ENCODE data around the gene FAM174B.

Gene FAM174B

DNA sequence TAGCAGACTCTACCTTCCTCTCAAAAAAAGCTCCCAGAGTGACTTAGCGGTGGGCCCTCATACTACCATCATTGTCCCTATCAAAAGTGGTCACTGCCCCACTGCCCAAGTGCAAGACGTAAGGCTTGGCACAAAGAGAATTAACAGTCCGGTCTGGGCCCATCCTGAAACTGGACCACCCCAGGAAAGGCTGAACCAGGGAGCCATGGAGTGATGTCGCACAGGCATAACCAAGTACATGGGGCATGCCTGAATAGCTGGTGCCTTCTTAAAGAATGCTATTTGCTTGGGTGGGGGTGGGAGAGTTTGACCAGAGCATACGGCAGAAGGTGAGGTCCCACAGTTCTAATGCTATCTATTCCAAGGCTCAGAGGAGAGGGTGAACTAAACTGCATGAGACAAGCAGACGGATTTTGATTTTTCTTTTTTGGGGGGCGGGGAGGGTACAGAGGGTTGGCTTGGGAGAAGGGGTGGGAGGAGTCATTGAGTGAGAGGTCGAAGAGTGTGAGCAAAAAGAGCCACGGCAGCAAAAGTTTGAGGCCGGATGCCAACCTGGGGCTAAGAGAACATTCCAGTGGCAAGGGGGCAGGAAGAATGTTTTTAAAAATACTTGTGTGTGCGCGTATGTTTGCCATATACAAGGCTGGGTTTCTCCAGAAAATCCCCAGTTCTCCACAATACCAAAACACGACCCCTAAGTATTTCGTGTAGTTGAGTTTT lies 50.2 kb downstream of the FAM174B start:
- H3K27ac ChIP-seq = no peak overlapping the region
- no peak for DNase-seq (ENCODE audit: low read depth, low spot score)

- no peak for DNase-seq (ENCODE audit: low read depth, low spot score)
- no peak overlapping the region for H3K27ac ChIP-seq
These were observed 51.7 kb downstream of the FAM174B start for GRCh38 chr15:92603743-92604470.

GRCh38 chr15:92603278-92603677 lies 52.3 kb downstream of the FAM174B start:
- DNase-seq (ENCODE audit: low read depth, low spot score) = no peak
- no peak overlapping the region for H3K27ac ChIP-seq

DNA sequence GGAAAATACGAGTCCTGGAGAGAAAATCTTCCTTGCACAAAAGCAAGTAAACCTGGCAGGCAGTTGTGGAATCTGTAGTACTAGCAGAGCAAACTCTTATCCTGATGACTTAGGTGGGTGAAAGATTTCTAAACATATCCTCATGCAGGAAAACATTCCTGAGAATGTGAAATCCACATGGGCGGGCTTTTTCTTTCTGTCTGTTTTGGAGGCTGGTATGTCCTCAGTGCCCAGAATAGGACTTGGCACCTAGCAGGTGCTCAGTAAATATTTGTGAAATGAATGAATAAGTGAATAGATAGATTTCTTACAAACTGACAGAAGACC lies 53.3 kb downstream of the FAM174B start:
- no peak overlapping the region for H3K27ac ChIP-seq
- no peak for DNase-seq (ENCODE audit: low read depth, low spot score)

DNA sequence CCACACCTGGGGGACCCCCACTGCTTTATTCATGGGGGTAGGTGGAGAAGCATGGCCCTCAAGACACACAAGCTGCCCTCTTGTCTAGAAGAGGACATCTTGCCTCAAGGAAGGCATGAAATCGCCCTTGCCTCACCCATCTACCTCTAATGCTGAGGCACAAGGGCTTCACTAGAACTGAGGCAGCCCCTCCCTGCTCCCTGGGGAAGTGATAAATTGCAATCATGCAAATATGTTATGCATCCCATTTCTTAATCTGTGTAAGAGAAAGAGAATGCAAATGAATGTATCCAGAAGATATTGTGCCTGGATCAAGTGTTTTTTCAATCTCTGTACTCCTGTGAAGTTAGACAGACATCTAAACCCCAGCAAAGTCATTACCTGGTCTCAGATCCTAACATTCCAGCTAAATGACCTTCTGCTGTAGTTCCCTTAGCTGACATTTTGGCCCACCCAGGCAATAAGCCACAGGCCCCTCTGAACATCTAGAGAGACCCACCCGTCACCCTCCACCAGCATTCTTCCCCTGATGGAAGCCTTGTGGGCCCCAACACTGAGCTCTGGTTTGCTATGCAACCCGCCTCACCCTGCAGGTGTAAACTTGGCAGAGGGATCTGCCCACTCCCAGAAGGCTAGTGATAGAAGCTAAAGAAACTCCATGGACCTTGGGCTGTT lies 53.8 kb downstream of the FAM174B start:
- no peak for DNase-seq (ENCODE audit: low read depth, low spot score)
- H3K27ac ChIP-seq = no peak overlapping the region

GRCh38 chr15:92600856-92601255 lies 54.7 kb downstream of the FAM174B start:
- no peak overlapping the region for H3K27ac ChIP-seq
- DNase-seq (ENCODE audit: low read depth, low spot score) = no peak

DNA sequence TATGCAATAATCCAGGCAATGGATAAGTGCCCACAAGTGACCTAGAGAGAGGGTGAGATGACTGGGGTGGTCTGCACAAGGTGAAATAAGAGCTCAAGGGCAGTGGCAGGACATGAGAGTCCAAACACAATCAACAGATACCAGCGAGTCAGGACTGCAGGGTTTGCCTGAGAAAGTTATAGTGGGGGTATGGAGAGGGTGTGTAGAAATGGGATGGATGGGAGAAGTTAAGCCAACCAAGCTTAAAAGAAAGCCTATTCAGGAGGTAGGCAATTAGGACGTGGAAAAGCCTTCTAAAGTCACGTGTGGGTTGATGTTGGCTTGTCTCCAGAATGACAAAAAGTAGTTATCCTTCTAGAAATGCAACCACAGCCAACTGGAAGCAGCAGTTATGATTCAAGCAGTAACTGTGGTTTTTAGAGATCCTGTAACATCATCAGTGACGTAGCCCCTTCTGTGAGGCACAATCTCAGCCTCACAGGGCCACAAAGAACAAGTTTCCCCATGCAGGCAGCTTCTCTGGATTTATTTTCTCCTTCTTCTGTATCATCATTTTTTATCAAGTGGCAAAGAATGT lies 56.1 kb downstream of the FAM174B start:
- no peak overlapping the region for H3K27ac ChIP-seq
- no peak for DNase-seq (ENCODE audit: low read depth, low spot score)

- no peak for DNase-seq (ENCODE audit: low read depth, low spot score)
- H3K27ac ChIP-seq = no peak overlapping the region
These were observed 58.0 kb downstream of the FAM174B start for GRCh38 chr15:92597548-92597947.

- DNase-seq (ENCODE audit: low read depth, low spot score) = no peak
These were observed 59.0 kb downstream of the FAM174B start for GRCh38 chr15:92596623-92597022.

DNA sequence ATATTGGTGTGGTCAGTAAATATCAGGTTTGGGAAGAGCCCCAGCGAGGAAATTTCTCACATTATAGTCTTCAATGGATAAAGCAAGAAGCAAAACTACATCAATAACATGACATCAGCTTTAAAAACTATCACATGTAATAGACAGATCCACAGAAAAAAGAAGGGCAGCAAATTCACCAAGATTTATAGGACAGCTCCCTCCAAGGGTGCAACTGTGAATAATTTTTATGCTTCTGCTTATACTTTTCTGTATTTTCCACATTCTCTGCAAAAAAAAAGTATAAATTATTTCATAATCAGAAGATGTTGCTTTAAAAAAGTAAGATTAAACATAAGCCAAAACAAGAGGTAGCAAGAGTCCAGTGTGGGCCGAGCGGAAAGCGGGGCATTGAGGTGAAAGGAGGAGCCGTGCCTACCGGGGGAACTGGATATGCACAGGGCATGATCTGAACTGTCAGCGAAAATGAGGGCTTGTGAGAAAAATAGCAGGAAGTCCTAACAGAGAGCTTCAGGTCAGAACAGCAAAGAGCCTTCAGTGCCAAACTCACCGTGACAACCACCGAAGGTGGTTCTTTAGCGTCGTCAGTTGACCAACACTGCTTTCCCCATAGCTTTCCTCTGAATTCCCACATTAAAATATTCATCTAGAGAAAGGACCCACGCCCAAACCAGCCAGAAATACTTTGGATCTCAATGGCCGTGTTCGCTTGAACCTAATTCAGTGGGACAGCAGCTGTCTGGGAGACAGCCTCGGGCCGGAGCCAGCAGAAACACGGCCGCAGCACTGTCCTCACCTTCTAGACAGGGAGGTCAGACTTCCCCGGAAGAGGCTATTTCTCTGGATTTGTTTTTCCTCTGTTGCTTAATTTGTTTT lies 59.8 kb downstream of the FAM174B start:
- no peak for DNase-seq (ENCODE audit: low read depth, low spot score)
- no peak overlapping the region for H3K27ac ChIP-seq

More at GRCh38 chr15:92596623-92597022, 59.0 kb downstream of the FAM174B start:
- no peak overlapping the region for H3K27ac ChIP-seq

- no peak overlapping the region for H3K27ac ChIP-seq
- no peak for DNase-seq (ENCODE audit: low read depth, low spot score)
These were observed 64.3 kb downstream of the FAM174B start for GRCh38 chr15:92591275-92591674.

GRCh38 chr15:92586966-92587365 lies 68.6 kb downstream of the FAM174B start:
- DNase-seq (ENCODE audit: low read depth, low spot score) = no peak
- H3K27ac ChIP-seq = no peak overlapping the region

GRCh38 chr15:92586383-92586942 lies 69.1 kb downstream of the FAM174B start:
- DNase-seq (ENCODE audit: low read depth, low spot score) = no peak
- H3K27ac ChIP-seq = no peak overlapping the region

DNA sequence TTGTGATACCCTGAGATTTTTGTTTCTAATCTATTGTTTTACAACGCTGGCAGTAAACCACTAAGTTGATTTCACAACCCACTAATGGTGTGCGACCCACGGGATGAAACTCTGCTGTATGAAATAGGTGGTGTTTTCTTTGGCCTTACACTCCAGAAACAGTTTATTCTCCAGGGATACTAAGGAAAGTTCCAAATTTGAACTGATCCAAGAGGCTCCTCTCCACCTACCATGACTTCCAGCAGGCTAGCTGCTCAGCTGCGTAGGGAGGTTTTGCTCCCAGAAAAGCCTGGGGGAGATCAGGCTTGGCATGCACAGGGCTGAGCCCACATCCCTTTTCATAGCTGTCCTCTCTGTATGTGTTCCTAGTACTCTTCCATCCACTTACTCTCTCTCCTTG lies 71.5 kb downstream of the FAM174B start:
- DNase-seq (ENCODE audit: low read depth, low spot score) = no peak
- H3K27ac ChIP-seq = no peak overlapping the region

DNA sequence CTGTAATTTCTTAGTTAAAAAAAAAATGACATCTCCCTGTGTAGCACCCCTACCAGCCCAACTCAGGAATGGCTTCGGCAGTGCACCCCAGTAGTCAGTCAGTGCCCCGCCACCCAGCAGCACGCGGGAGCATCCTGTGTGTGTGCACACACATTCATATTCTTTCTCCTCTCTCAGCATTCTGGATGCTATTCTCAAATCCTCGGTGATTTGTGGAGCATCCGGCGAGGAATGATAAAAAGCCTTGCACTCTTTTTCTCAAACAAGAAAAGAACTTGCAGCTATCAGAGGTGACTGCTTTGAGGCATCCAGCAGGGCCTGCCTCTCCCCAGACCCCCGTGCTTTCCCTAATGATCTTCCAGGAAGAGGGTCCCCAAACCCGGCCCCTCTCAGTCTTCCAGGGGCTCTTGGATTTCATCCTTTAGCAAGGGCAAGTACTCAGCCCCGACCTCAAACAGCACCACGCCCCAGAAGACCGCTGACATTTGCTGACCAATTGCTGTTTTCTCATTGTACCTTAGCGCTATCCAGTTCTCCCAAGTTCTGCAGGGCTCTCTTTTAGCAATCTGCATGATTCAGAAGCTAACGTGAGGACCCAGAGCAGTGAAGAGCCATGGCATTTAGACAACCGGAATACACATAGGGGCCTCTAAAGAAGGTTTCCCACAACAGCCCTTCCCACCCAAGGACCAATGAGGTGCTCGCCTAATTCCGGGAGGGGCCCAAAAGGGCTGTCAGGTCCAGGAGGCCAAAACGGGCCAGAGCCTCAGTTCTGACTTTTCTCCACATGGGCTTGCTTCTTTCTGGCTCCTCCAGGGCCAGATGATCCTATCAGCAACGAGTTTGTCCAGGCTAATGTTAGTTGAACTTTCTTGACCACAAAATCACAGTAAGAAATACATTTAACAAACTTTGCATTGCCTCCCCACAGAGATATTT lies 72.2 kb downstream of the FAM174B start:
- DNase-seq (ENCODE audit: low read depth, low spot score) = no peak
- no peak overlapping the region for H3K27ac ChIP-seq

DNA sequence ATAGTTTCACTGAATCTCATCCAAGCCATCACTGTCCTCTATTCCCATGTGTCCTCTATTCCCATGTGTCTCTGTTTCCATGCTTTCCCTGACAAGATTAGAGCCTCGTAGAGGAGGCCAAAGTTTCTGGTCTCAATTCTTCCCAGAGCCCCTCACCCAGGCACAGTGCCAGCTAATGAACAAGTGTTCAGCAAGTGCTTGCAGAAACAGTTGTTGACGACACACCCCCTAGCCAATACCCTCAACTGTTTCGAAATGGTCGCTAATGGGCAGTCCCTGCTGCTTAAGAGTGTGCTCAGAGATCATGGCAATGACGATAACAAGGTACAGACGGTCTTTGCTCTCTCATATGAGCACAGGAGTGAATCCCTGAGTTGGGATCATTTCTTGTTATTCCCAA lies 73.4 kb downstream of the FAM174B start:
- no peak overlapping the region for H3K27ac ChIP-seq
- no peak for DNase-seq (ENCODE audit: low read depth, low spot score)

GRCh38 chr15:92580933-92581445 lies 74.6 kb downstream of the FAM174B start:
- no peak for DNase-seq (ENCODE audit: low read depth, low spot score)
- no peak overlapping the region for H3K27ac ChIP-seq

GRCh38 chr15:92580521-92580920 lies 75.1 kb downstream of the FAM174B start:
- H3K27ac ChIP-seq = no peak overlapping the region
- no peak for DNase-seq (ENCODE audit: low read depth, low spot score)

Measured in epithelial cell of prostate (primary cell).